ENCODE measurements around the gene UPF1. TPM values are rescaled to one million over a fixed set of nuclear protein-coding genes. Genes with fewer than 3 reads are reported as not detected.
A peak's percentile ranks its signal among the peaks of the same experiment; 100 is the strongest.
"Not testable (repeated sequence)": the region's sequence is repeated elsewhere in the genome, so short reads cannot be mapped to it uniquely, and the experiment has no call there.

The UPF1 gene
- total and polyA plus RNA-seq, 12 donors, result 27.6 to 141 (median 72.3) TPM

- Histone ChIP-seq H3K27me3 (no peaks in the 10 kb centered on the region), H3K27ac (no peak overlapping the region), H3K36me3 (replicated peaks in 1 of 2) (peaks cover 0 to 61% of the 10 kb centered on the region in 2 donors), H3K9me3 (replicated peaks in 1 of 3) (no peaks in the 10 kb centered on the region), H3K4me1 (replicated peaks in 1 of 2) (peaks cover 18 to 22% of the 10 kb centered on the region in 2 donors), H3K4me3 (no peak overlapping the region)
- no peak for TF ChIP-seq POLR2A (IDR thresholded peaks at IDR 0.05)
- 85 to 95% (median 92%) methylated on average over 4 to 10 of the region's 10 CpGs for WGBS, 4 donors
- no peak for DNase-seq
- intact Hi-C loops (cut with DNase I), result no loop called here
These were observed 78.3 kb downstream of the UPF1 start for GRCh38 chr19:18910010-18910409.

- Histone ChIP-seq H3K4me3 (no peak overlapping the region), H3K27me3 (no peaks in the 10 kb centered on the region), H3K9me3 (replicated peaks in 1 of 3) (no peaks in the 10 kb centered on the region), H3K36me3 (replicated peaks in 1 of 2) (peaks cover 0 to 52% of the 10 kb centered on the region in 2 donors), H3K27ac (no peak overlapping the region), H3K4me1 (replicated peaks in 1 of 2) (peaks cover 16 to 29% of the 10 kb centered on the region in 2 donors)
- WGBS, 4 donors, result 94 to 100% (median 96%) methylated on average over 4 to 19 of the region's 19 CpGs
- TF ChIP-seq, protein P1, sequence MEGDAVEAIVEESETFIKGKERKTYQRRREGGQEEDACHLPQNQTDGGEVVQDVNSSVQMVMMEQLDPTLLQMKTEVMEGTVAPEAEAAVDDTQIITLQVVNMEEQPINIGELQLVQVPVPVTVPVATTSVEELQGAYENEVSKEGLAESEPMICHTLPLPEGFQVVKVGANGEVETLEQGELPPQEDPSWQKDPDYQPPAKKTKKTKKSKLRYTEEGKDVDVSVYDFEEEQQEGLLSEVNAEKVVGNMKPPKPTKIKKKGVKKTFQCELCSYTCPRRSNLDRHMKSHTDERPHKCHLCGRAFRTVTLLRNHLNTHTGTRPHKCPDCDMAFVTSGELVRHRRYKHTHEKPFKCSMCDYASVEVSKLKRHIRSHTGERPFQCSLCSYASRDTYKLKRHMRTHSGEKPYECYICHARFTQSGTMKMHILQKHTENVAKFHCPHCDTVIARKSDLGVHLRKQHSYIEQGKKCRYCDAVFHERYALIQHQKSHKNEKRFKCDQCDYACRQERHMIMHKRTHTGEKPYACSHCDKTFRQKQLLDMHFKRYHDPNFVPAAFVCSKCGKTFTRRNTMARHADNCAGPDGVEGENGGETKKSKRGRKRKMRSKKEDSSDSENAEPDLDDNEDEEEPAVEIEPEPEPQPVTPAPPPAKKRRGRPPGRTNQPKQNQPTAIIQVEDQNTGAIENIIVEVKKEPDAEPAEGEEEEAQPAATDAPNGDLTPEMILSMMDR (IDR thresholded peaks at IDR 0.05), result no peak
- TF ChIP-seq POLR2A (IDR thresholded peaks at IDR 0.05), result no peak
- DNase-seq, result no peak
- intact Hi-C loops (cut with DNase I), result no loop called here
These were observed 79.2 kb downstream of the UPF1 start for GRCh38 chr19:18910801-18911436.

GRCh38 chr19:18912933-18913332, 81.2 kb downstream of the UPF1 start:
- WGBS, 4 donors, result 93 to 99% (median 95%) methylated on average over 8 to 14 of the region's 14 CpGs
- intact Hi-C loops (cut with DNase I), result no loop called here
- TF ChIP-seq, protein P1 (IDR thresholded peaks at IDR 0.05), result no peak
- no peak for TF ChIP-seq POLR2A (IDR thresholded peaks at IDR 0.05)
- Histone ChIP-seq H3K4me3 (no peak overlapping the region), H3K36me3 (replicated peaks in 1 of 2) (peaks cover 0 to 38% of the 10 kb centered on the region in 2 donors), H3K27me3 (no peaks in the 10 kb centered on the region), H3K9me3 (replicated peaks in 1 of 3) (no peaks in the 10 kb centered on the region), H3K4me1 (replicated peaks in 1 of 2) (peaks cover 7 to 22% of the 10 kb centered on the region in 2 donors), H3K27ac (no peak overlapping the region)
- DNase-seq, result no peak

- no peak for TF ChIP-seq POLR2A (IDR thresholded peaks at IDR 0.05)
- TF ChIP-seq, protein P1 (IDR thresholded peaks at IDR 0.05), result no peak
- Histone ChIP-seq H3K9me3 (replicated peaks in 1 of 3) (no peaks in the 10 kb centered on the region), H3K27ac (no peak overlapping the region), H3K36me3 (replicated peaks in 1 of 2) (peaks cover 0 to 36% of the 10 kb centered on the region in 2 donors), H3K4me1 (replicated peaks in 1 of 2) (peaks cover 12 to 28% of the 10 kb centered on the region in 2 donors), H3K4me3 (no peak overlapping the region), H3K27me3 (no peaks in the 10 kb centered on the region)
- WGBS, 4 donors, result 88 to 89% (median 88%) methylated on average over 5 of the region's 5 CpGs; no CpG with 5 or more reads in 1 of the 4 donors
- intact Hi-C loops (cut with DNase I), result no loop called here
- DNase-seq, result no peak
These were observed 81.7 kb downstream of the UPF1 start for GRCh38 chr19:18913466-18913865.

- H3K9me3 ChIP-seq (replicated peaks in 1 of 3), result no peaks in the 10 kb centered on the region
- no peaks in the 10 kb centered on the region for H3K27me3 ChIP-seq
- H3K4me3 ChIP-seq, result no peak overlapping the region
- 20 to 37% (median 25%) methylated on average over 2 to 5 of the region's 5 CpGs; no CpG with 5 or more reads in 1 of the 4 donors for WGBS, 4 donors
- peak; percentile 76 to 88 (median 86) for DNase-seq
- H3K4me1 ChIP-seq (replicated peaks in 1 of 2), result peaks cover 21 to 32% of the 10 kb centered on the region in 2 donors
- intact Hi-C loops (cut with DNase I), result no loop called here
- TF ChIP-seq, protein P1 (IDR thresholded peaks at IDR 0.05), result peak; percentile 27 to 71 (median 60)
- TF ChIP-seq POLR2A (IDR thresholded peaks at IDR 0.05), result no peak
- H3K27ac ChIP-seq, result peak overlapping the region in 3 of 5 donors; percentile 6 to 62 (median 35)
- H3K36me3 ChIP-seq (replicated peaks in 1 of 2), result peaks cover 0 to 28% of the 10 kb centered on the region in 2 donors
These were observed 83.9 kb downstream of the UPF1 start for GRCh38 chr19:18915639-18916038.

GRCh38 chr19:18917593-18917992, 85.8 kb downstream of the UPF1 start:
- H3K27me3 ChIP-seq; intact Hi-C loops (cut with DNase I); H3K9me3 ChIP-seq (replicated peaks in 1 of 3); H3K4me3 ChIP-seq; H3K27ac ChIP-seq: not testable (repeated sequence)
- peak in 1 of 7 donors; percentile 22 for DNase-seq
- Histone ChIP-seq H3K36me3 (replicated peaks in 1 of 2) (peaks cover 0 to 25% of the 10 kb centered on the region in 2 donors), H3K4me1 (replicated peaks in 1 of 2) (peaks cover 21 to 33% of the 10 kb centered on the region in 2 donors)
- whole genome bisulfite sequencing, 4 donors, result 72 to 82% (median 78%) methylated on average over 7 to 9 of the region's 9 CpGs

All from adrenal gland (tissue), 12 donors.